Measurements from ENCODE around the gene GRIK2. TPM values are rescaled to one million over a fixed set of nuclear protein-coding genes. Genes with fewer than 3 reads are reported as not detected.

GRIK2 gene
- total RNA-seq, 1 donor from 2014 or later = 11.3 TPM

DNA sequence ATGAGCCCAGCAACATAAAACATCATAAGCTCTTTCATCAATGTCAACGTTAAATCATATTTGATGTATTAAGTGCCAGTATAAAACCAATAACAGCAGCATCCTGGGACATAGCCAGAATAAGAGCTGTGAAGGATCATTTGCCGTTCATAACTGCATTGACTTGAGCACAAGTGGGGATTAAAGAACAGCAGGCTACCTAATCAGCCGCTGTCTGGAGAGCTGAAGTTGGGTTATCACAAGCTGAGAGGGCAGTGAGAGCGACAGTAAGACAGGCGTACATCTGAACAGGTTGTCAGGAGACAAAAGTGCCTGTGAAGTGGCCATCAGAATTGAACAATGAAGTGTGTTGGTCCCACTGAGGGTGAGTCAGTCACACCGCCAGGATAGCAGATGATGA is 269.6 kb downstream of the GRIK2 start:
- Histone ChIP-seq H3K9me3 (replicated peaks) (peaks cover 7% of the 10 kb centered on the region), H3K4me1 (no peaks in the 10 kb centered on the region), H3K4me3 (no peak overlapping the region), H3K27ac (replicated peaks) (no peak overlapping the region), H3K36me3 (no peaks in the 10 kb centered on the region), H3K27me3 (ENCODE audit: low read depth) (no peaks in the 10 kb centered on the region)
- TF ChIP-seq, protein P1, sequence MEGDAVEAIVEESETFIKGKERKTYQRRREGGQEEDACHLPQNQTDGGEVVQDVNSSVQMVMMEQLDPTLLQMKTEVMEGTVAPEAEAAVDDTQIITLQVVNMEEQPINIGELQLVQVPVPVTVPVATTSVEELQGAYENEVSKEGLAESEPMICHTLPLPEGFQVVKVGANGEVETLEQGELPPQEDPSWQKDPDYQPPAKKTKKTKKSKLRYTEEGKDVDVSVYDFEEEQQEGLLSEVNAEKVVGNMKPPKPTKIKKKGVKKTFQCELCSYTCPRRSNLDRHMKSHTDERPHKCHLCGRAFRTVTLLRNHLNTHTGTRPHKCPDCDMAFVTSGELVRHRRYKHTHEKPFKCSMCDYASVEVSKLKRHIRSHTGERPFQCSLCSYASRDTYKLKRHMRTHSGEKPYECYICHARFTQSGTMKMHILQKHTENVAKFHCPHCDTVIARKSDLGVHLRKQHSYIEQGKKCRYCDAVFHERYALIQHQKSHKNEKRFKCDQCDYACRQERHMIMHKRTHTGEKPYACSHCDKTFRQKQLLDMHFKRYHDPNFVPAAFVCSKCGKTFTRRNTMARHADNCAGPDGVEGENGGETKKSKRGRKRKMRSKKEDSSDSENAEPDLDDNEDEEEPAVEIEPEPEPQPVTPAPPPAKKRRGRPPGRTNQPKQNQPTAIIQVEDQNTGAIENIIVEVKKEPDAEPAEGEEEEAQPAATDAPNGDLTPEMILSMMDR (IDR thresholded peaks at IDR 0.05; ENCODE audit: borderline replicate concordance) = no peak
- intact Hi-C loops (cut with micrococcal nuclease) = no loop called here
- no peak for DNase-seq

DNA sequence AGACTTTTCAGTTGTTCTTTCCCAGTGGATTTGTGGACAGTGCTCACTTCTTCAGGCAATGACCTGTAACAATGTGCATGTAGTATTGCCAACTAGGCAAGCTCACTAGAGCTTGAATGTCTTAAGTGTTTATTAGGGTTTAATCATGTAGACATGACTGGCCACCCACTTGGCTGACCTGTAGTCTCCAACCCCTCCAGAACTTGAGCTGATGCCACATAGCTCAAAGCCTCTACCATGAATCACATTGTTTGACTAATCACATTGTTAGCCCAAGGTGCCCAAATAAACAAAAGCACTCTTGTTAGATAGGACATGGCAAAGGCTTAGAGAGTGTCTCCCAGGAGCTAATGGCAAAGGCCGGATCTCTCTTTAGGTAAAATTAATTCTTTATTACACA is 272.7 kb downstream of the GRIK2 start:
- no peaks in the 10 kb centered on the region for H3K36me3 ChIP-seq
- no peak overlapping the region for H3K27ac ChIP-seq (replicated peaks)
- H3K27me3 ChIP-seq (ENCODE audit: low read depth) = no peaks in the 10 kb centered on the region
- H3K4me3 ChIP-seq = no peak overlapping the region
- no peaks in the 10 kb centered on the region for H3K4me1 ChIP-seq
- TF ChIP-seq, protein P1 (IDR thresholded peaks at IDR 0.05; ENCODE audit: borderline replicate concordance) = no peak
- intact Hi-C loops (cut with micrococcal nuclease) = no loop called here
- no peak for DNase-seq
- H3K9me3 ChIP-seq (replicated peaks) = no peaks in the 10 kb centered on the region

DNA sequence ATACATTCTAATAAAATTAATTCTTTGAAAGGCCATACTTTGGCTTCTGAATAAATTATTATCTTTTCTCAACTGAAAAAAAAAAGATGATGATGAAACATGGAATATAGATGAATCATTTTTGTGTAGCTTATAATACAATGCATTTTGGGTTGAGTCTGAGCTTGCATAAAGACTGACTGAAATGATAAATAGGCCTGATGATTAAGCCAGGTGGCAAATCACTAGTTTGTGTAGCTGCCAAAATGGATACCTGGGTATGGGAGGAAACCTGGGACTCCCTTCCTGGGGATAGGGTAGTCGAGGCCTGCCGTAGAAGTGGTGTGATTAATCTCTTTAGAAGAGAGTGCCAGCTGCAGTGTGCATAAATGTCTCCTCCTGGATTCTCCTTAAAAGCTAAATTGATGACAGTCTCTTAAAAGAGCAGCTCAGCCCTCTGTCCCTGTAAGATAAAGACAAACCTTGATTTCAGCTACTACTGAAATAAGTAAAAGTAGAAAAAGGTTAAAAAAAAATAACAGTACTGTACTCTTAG is 275.1 kb downstream of the GRIK2 start:
- Histone ChIP-seq H3K27me3 (ENCODE audit: low read depth) (no peaks in the 10 kb centered on the region), H3K4me1 (no peaks in the 10 kb centered on the region), H3K27ac (replicated peaks) (no peak overlapping the region), H3K9me3 (replicated peaks) (no peaks in the 10 kb centered on the region), H3K4me3 (no peak overlapping the region), H3K36me3 (no peaks in the 10 kb centered on the region)
- TF ChIP-seq, protein P1 (IDR thresholded peaks at IDR 0.05; ENCODE audit: borderline replicate concordance) = no peak
- no peak for DNase-seq
- intact Hi-C loops (cut with micrococcal nuclease) = no loop called here

DNA sequence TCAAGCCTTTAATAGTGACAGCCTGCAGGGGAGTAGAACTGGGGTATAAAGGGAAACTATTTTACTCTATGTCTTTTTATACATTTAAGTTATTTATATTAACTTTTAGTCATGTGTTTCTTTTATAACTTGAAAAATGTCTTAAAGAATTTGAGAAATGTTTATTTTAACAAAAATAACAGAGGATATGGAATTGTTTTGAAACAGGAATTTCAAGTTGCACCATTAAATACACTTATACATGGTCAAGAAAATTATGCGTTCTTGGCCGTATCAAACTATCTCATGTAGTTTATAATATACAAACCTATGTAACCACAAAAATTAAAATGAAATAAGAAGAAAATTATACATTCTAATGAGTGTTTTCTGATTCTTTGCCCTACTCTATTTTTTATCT is 282.7 kb downstream of the GRIK2 start:
- Histone ChIP-seq H3K27me3 (ENCODE audit: low read depth) (no peaks in the 10 kb centered on the region), H3K4me1 (no peaks in the 10 kb centered on the region), H3K9me3 (replicated peaks) (no peaks in the 10 kb centered on the region), H3K4me3 (no peak overlapping the region), H3K36me3 (no peaks in the 10 kb centered on the region), H3K27ac (replicated peaks) (no peak overlapping the region)
- TF ChIP-seq, protein P1 (IDR thresholded peaks at IDR 0.05; ENCODE audit: borderline replicate concordance) = no peak
- DNase-seq = no peak
- intact Hi-C loops (cut with micrococcal nuclease) = no loop called here

DNA sequence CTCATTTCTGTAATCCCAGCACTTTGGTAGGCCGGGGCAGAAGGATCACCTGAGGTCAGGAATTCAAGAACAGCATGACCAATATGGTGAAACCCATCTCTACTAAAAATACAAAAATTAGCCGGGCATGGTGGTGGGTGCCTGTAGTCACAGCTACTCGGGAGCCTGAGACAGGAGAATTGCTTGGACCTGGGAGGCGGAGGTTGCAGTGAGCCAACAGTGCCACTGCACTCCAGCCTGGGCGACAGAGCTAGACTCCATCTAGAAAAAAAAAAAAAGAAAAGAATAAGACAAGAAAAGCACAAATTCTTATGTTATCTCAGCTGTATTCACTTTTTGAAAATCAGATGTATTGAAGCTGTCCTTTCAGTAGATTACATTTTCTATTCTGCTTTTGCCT is 289.4 kb downstream of the GRIK2 start:
- H3K4me1 ChIP-seq = no peaks in the 10 kb centered on the region

More for the DNA sequence above, 289.4 kb downstream of the GRIK2 start:
- no peaks in the 10 kb centered on the region for H3K9me3 ChIP-seq (replicated peaks)
- H3K27ac ChIP-seq (replicated peaks) = no peak overlapping the region
- DNase-seq = no peak
- no peak overlapping the region for H3K4me3 ChIP-seq
- H3K36me3 ChIP-seq = no peaks in the 10 kb centered on the region
- no peaks in the 10 kb centered on the region for H3K27me3 ChIP-seq (ENCODE audit: low read depth)
- TF ChIP-seq, protein P1 (IDR thresholded peaks at IDR 0.05; ENCODE audit: borderline replicate concordance) = no peak
- intact Hi-C loops (cut with micrococcal nuclease) = no loop called here

All from left ventricle myocardium inferior (tissue), 1 donor.